GM12892 (cell line): ENCODE results near the gene KDM2B.

ENCODE experiments used
- DNase-seq: peaks from one replicate; pipeline ENCODE4 v3.0.0; 2011; ENCODE audit not compliant: insufficient read length
- FAIRE-seq: peaks from 2 replicates; lab custom pipeline; 2011; peaks lifted over from hg19 to GRCh38; lab: Jason Lieb, UNC
- POLR2A ChIP-seq: IDR thresholded peaks from 2 replicates; pipeline ENCODE4 v1.6.1; 2011; ENCODE audit warnings: low read depth, low read length, control low read depth
- POLR2AphosphoS5 ChIP-seq: IDR thresholded peaks from 2 replicates; pipeline ENCODE4 v1.6.1; 2011; ENCODE audit warnings: low read depth, low read length, control low read depth
- TAF1 ChIP-seq: IDR thresholded peaks from 2 replicates; pipeline ENCODE4 v1.6.1; 2011; ENCODE audit warnings: low read depth, mild to moderate bottlenecking, control low read depth, low read length, borderline replicate concordance

The KDM2B gene

DNA sequence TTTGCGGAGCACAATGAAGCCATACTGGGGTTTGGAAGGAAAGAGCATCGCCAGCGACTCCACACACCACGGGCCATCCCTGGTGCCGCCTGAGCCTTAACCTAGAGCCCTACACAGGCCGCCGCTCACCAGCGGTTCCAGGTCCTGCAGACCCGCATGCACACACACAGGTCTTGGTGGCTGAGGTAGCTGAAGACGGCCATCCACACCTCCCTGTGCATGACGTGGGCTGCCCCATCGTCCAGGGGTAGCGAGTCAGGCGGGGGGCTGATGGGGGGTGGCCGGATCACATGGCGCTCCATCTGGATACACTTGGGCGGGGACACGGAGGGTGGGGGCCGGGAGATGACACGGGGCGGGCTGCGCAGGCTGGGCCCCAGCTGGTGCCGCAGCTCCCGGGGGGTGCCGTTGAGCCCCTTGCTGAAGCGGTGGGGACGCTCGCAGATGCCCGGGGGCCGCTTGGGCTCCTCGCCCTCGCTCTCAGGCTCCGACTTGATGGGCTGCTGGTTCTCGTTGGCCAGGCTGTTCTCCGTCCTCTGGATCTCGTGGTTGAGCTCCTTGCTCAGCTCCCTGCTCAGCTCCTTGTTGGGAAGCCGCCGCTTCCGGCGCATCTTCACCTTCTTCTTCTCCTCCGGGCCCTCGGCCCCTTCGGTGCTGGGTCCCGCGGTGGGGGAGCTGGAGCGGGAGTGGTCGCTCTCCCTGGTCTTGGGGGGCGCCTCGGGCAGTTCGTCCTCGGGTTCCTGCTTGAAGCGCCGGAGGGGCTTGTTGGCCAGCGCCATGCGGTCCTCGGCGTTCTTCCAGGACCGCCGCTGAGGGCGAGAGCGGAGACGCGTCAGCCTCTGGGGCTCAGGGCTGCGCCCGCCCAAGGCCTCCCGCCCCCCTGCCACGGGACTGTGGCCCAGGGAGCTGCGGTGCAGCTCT, 138.5 kb downstream of the KDM2B start:
- TF ChIP-seq POLR2A (no peak), POLR2AphosphoS5 (no peak), TAF1 (no peak)
- FAIRE-seq, result no peak
- DNase-seq, result no peak

DNA sequence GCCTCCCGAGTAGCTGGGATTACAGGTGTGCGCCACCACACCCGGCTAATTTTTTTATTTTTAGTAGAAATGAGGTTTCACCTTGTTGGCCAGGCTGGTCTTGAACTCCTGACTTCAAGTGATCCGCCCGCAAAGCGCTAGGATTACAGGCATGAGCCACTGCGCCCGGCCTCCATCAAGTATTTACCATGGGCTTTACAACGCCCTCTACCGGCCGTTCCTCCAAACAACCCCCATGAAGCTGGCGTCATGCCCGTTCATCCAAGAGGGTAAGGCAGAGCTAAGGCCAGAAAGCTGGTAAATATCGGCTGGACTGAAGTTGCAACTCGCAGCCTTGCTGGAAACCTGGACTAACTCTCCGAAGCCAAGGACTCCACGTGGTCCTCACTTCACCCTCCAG, 139.3 kb downstream of the KDM2B start:
- TF ChIP-seq TAF1, result no peak
- no peak for TF ChIP-seq POLR2A
- no peak for TF ChIP-seq POLR2AphosphoS5
- FAIRE-seq (no peak), DNase-seq (no peak)

DNA sequence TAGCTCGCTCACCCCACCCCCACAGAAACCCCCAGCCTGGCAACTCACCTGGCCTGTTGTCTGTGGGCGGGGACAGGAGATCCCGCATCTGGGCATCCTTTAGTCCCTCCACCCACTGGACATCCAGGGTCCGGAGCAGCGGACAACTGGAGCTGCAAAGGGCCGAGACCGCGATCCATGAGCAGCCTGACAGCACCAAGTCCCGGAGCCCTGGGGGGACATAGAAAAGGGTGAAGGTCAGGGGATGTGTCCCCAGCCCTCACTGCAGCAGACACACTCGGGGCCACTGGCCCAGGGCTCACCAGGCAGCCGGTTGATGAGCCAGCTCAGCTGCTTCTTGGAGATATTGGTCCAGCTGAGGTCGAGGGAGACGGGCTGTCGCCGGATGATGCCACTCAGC, 140.1 kb downstream of the KDM2B start:
- no peak for DNase-seq
- no peak for FAIRE-seq

DNA sequence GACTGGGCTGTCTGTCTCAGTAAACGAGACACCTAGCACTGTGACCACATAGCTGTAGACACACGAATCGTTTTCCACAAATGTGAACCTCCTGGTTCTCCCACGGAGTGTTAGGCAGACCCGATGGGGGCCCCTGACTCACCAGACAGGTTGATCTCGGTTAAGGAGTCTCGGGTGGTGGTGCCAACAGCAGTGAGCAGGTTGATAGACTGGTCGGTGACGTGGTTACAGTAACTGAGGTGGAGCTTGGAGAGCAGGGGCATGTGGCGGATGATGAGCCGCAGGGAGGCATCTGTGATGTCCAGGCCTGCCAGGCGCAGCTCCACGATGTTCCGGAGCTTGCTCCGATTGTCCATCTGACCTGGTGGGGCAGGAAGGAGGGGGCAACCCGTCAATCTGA, 141.1 kb downstream of the KDM2B start:
- TF ChIP-seq TAF1 (no peak), POLR2AphosphoS5 (no peak), POLR2A (no peak)
- FAIRE-seq (no peak), DNase-seq (no peak)

More for the DNA sequence above, 140.1 kb downstream of the KDM2B start:
- no peak for TF ChIP-seq POLR2AphosphoS5
- no peak for TF ChIP-seq TAF1
- no peak for TF ChIP-seq POLR2A

DNA sequence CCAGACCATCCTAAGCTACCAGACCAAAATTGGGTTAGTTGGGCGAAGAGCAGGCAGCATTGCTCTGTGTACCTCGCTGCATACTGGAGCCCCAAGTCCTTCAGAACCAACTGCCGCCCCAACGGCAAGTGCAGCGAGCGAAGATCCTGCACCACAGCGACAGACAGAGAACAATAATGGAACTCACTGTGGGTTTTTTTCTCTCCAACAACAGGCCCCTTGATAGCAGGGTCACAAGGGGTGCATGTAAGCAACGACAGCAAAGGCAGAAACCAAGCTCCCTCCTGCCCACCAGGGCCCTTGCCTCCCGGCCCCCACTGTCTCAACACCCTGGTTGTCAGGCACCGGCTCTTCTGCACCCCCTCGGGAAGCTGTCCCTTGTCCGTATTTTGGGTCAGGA, 141.9 kb downstream of the KDM2B start:
- DNase-seq (no peak), FAIRE-seq (no peak)
- TF ChIP-seq POLR2AphosphoS5 (no peak), POLR2A (no peak), TAF1 (no peak)

DNA sequence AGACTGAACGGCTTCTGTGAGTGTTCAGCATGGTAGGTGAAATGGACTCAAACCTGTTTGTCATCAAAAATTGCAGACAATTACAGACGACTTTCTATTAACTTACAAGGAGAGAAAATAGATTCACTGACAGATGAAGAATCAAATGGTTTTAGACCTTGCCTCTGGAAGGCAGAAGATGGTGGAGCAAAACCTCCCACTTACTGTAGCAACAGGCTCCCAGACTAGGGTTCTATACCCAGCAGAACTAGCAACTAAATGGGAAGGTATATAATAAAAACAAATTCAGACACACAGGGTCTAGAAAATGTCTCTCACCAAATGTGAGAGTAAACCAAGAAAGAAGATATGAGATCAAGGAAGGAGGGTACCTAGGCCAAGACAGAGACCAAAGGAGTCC, 144.1 kb downstream of the KDM2B start:
- DNase-seq, result no peak
- TF ChIP-seq POLR2AphosphoS5 (no peak), TAF1 (no peak), POLR2A (no peak)
- FAIRE-seq, result no peak

- no peak for FAIRE-seq
- no peak for DNase-seq
- TF ChIP-seq POLR2AphosphoS5 (no peak), POLR2A (no peak; the same call in 1 of the 2 replicates), TAF1 (no peak)
Measured at GRCh38 chr12:121432740-121433480, 147.9 kb downstream of the KDM2B start.

DNA sequence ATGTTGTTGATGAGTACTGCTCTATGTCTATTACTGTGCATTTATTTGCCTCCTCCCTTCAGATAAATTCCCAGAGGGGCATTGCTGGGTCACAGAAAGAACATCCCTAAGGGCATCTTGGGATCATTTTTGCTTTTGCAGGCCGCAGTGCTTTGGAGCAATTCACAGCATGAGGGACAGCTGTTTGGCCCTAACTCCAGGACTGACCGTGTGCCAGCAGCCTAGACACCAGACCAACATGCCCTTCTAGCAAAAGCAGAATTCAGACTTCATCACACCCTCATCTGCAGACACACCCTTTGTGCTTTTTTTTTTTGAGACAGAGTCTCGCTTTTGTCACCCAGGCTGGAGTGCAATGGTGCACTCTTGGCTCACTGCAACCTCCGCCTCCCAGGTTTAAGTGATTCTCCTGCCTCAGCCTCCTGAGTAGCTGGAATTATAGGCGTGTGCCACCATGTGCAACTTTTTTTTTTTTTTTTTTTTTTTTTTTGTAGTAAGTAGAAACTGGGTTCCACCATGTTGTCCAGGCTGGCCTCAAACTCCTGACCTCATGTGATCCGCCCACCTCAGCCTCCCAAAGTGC, 149.9 kb downstream of the KDM2B start:
- DNase-seq, result no peak
- FAIRE-seq, result no peak
- TF ChIP-seq POLR2AphosphoS5, result no peak
- TF ChIP-seq POLR2A, result no peak
- TF ChIP-seq TAF1, result no peak

DNA sequence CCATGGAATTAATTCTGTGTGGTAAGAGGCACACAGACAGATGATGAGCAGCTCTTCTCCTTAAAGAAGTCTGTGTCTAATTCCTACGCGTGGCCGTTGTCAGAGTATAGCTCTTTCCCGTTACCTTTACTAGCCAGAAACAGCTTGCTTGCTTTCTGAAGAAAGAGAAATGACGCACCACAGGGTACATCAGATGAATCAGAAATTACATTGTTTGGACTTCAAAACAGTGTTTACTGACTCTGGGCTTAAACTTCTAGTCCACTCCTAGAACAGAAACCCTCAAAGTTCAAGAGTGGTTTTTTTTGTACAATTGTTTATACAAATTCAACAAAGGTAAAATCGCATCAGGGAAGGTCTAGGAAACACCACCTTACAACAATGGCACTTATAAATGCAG, 151.9 kb downstream of the KDM2B start:
- TF ChIP-seq POLR2A (no peak), POLR2AphosphoS5 (no peak), TAF1 (no peak)
- peak; percentile 5 for FAIRE-seq

GRCh38 chr12:121427556-121428050, 153.2 kb downstream of the KDM2B start:
- peak; percentile 80 for FAIRE-seq
- no peak for TF ChIP-seq POLR2AphosphoS5
- no peak for TF ChIP-seq TAF1
- no peak for TF ChIP-seq POLR2A
- no peak for DNase-seq

More for the DNA sequence above, 151.9 kb downstream of the KDM2B start:
- no peak for DNase-seq

- no peak for TF ChIP-seq POLR2AphosphoS5
- TF ChIP-seq TAF1, result no peak
- TF ChIP-seq POLR2A, result no peak
- no peak for DNase-seq
- no peak for FAIRE-seq
Measured at GRCh38 chr12:121424624-121424975, 156.2 kb downstream of the KDM2B start.
